Fibroblast of skin of left biceps (primary cell): Measurements from ENCODE around the gene SDC3.

Source experiments
- DNase-seq, 2 experiments: peaks; one replicate each; pipeline ENCODE4 v3.0.0-alpha.2; 2013; ENCODE audit warnings: low read depth in 2 of 2

The SDC3 gene

GRCh38 chr1:30904962-30905335 is 3.6 kb downstream of the SDC3 start:
- no peak for DNase-seq

GRCh38 chr1:30904191-30904961 is 4.2 kb downstream of the SDC3 start:
- DNase-seq: no peak

- DNase-seq: no peak
Observed at GRCh38 chr1:30903343-30904034, 5.1 kb downstream of the SDC3 start.

GRCh38 chr1:30902593-30903290 is 5.8 kb downstream of the SDC3 start:
- DNase-seq: no peak

- no peak for DNase-seq
Observed at GRCh38 chr1:30901798-30902581, 6.6 kb downstream of the SDC3 start.

GRCh38 chr1:30900931-30901560 is 7.5 kb downstream of the SDC3 start:
- no peak for DNase-seq

- no peak for DNase-seq
Observed at GRCh38 chr1:30900486-30900885, 8.1 kb downstream of the SDC3 start.

- no peak for DNase-seq
Observed at GRCh38 chr1:30899577-30900389, 8.8 kb downstream of the SDC3 start.

- no peak for DNase-seq
Observed at GRCh38 chr1:30898031-30898815, 10.3 kb downstream of the SDC3 start.

GRCh38 chr1:30896905-30897304 is 11.7 kb downstream of the SDC3 start:
- no peak for DNase-seq

GRCh38 chr1:30895944-30896660 is 12.5 kb downstream of the SDC3 start:
- peak in 1 of 2 experiments; percentile 35 for DNase-seq

- DNase-seq: no peak
Observed at GRCh38 chr1:30895382-30895943, 13.1 kb downstream of the SDC3 start.

GRCh38 chr1:30894508-30894973 is 14.0 kb downstream of the SDC3 start:
- no peak for DNase-seq

GRCh38 chr1:30893776-30894507 is 14.6 kb downstream of the SDC3 start:
- no peak for DNase-seq

- no peak for DNase-seq
Observed at GRCh38 chr1:30892671-30893073, 15.9 kb downstream of the SDC3 start.

- DNase-seq: no peak
Observed at GRCh38 chr1:30891227-30891552, 17.4 kb downstream of the SDC3 start.

GRCh38 chr1:30890502-30891226 is 17.9 kb downstream of the SDC3 start:
- no peak for DNase-seq
